Measurements from ENCODE around the gene GPR141. TPM values are rescaled to one million over a fixed set of nuclear protein-coding genes. Genes with fewer than 3 reads are reported as not detected.

GPR141 gene
- total RNA-seq, 1 experiment from 2014 or later: 1.8 TPM

DNA sequence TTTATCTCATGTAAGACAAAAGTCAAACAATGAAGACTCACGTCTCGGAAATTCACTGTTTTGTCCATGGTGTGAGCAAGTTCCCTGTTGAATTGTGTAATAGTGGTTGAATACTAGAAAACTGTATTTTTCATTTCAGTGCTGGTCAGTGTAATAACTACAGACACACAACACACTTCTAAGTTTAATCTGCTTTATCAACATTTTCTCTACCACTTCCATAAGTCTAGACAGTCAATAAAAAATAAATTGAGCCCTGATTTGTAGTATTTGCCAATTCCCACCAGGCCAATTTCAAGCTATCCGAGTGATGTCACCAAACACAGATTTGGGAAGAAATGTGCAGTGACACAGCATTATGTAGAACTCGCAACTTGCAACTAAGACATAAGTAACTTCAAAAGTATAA, 81.9 kb downstream of the GPR141 start:
- DNase-seq (ENCODE audit: low spot score): no peak
- peaks cover 6% of the 10 kb centered on the region for H3K4me1 Mint-ChIP-seq
- no peaks in the 10 kb centered on the region for H3K27me3 Mint-ChIP-seq (ENCODE audit: low read depth)
- no peak for ATAC-seq
- no peak overlapping the region for H3K4me3 Mint-ChIP-seq
- TF ChIP-seq NFATC4 (CRISPR knock-in tag; IDR thresholded peaks at IDR 0.05) (no peak), ZNF121 (CRISPR knock-in tag; IDR thresholded peaks at IDR 0.05) (no peak)
- TF ChIP-seq, protein P1, sequence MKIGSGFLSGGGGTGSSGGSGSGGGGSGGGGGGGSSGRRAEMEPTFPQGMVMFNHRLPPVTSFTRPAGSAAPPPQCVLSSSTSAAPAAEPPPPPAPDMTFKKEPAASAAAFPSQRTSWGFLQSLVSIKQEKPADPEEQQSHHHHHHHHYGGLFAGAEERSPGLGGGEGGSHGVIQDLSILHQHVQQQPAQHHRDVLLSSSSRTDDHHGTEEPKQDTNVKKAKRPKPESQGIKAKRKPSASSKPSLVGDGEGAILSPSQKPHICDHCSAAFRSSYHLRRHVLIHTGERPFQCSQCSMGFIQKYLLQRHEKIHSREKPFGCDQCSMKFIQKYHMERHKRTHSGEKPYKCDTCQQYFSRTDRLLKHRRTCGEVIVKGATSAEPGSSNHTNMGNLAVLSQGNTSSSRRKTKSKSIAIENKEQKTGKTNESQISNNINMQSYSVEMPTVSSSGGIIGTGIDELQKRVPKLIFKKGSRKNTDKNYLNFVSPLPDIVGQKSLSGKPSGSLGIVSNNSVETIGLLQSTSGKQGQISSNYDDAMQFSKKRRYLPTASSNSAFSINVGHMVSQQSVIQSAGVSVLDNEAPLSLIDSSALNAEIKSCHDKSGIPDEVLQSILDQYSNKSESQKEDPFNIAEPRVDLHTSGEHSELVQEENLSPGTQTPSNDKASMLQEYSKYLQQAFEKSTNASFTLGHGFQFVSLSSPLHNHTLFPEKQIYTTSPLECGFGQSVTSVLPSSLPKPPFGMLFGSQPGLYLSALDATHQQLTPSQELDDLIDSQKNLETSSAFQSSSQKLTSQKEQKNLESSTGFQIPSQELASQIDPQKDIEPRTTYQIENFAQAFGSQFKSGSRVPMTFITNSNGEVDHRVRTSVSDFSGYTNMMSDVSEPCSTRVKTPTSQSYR (CRISPR knock-in tag; IDR thresholded peaks at IDR 0.05): no peak
- ChIA-PET POLR2A (no interaction called here), CTCF (interaction anchor here (0.5 kb wide), 1 partner anchor 33 kb away, joined by 3 read pairs; no protein-coding TSS in a partner anchor)
- peaks cover 4% of the 10 kb centered on the region for H3K36me3 Mint-ChIP-seq
- no peak overlapping the region for H3K27ac Mint-ChIP-seq
- peaks cover 21% of the 10 kb centered on the region for H3K9me3 Mint-ChIP-seq

DNA sequence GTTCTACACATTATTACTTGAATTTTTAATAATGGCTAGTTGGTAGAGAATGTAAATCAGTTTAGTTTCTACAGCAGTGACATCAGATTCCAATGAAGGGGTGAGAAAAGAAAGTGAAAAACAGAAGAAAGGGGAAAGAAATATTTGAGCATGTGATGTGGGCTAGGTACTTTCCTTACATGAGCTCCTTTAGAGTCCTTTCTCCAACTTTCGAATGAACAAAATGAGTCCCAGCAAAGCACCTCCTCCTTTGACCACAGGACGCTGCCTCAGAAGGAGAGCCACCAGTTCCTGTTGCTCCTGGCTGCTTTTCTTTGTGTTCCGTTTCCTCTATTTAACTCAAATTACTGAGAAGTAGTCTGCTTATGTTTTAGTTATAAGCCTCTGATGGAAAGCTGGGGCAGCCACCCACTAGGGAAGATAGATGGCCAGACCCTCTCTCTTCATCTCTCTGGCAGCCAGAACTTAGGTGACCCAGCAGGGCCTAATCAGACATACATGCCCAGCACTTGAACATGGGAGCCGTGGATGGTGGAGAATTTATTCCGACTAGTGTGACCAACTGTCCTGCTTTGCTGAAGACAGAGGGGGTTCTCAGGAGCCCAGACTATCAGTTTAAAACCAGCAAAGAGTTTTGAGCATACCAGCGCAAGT, 82.4 kb downstream of the GPR141 start:
- H3K4me1 Mint-ChIP-seq: peaks cover 6% of the 10 kb centered on the region
- no peak overlapping the region for H3K27ac Mint-ChIP-seq
- no peaks in the 10 kb centered on the region for H3K27me3 Mint-ChIP-seq (ENCODE audit: low read depth)
- CTCF ChIA-PET: interaction anchor here (0.5 kb wide), 1 partner anchor 34 kb away, joined by 3 read pairs; no protein-coding TSS in a partner anchor
- TF ChIP-seq, protein P2, sequence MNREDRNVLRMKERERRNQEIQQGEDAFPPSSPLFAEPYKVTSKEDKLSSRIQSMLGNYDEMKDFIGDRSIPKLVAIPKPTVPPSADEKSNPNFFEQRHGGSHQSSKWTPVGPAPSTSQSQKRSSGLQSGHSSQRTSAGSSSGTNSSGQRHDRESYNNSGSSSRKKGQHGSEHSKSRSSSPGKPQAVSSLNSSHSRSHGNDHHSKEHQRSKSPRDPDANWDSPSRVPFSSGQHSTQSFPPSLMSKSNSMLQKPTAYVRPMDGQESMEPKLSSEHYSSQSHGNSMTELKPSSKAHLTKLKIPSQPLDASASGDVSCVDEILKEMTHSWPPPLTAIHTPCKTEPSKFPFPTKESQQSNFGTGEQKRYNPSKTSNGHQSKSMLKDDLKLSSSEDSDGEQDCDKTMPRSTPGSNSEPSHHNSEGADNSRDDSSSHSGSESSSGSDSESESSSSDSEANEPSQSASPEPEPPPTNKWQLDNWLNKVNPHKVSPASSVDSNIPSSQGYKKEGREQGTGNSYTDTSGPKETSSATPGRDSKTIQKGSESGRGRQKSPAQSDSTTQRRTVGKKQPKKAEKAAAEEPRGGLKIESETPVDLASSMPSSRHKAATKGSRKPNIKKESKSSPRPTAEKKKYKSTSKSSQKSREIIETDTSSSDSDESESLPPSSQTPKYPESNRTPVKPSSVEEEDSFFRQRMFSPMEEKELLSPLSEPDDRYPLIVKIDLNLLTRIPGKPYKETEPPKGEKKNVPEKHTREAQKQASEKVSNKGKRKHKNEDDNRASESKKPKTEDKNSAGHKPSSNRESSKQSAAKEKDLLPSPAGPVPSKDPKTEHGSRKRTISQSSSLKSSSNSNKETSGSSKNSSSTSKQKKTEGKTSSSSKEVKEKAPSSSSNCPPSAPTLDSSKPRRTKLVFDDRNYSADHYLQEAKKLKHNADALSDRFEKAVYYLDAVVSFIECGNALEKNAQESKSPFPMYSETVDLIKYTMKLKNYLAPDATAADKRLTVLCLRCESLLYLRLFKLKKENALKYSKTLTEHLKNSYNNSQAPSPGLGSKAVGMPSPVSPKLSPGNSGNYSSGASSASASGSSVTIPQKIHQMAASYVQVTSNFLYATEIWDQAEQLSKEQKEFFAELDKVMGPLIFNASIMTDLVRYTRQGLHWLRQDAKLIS (CRISPR knock-in tag; IDR thresholded peaks at IDR 0.05; ENCODE audit: borderline replicate concordance): no peak
- TF ChIP-seq ZNF138 (CRISPR knock-in tag; conservative IDR thresholded peaks at IDR 0.05) (no peak), ZNF219 (CRISPR knock-in tag; IDR thresholded peaks at IDR 0.05; ENCODE audit: borderline replicate concordance) (no peak), ESRRA (CRISPR knock-in tag; IDR thresholded peaks at IDR 0.05; ENCODE audit: borderline replicate concordance) (no peak), FOXP1 (CRISPR knock-in tag; IDR thresholded peaks at IDR 0.05; ENCODE audit: borderline replicate concordance) (no peak)
- TF ChIP-seq, protein P3, sequence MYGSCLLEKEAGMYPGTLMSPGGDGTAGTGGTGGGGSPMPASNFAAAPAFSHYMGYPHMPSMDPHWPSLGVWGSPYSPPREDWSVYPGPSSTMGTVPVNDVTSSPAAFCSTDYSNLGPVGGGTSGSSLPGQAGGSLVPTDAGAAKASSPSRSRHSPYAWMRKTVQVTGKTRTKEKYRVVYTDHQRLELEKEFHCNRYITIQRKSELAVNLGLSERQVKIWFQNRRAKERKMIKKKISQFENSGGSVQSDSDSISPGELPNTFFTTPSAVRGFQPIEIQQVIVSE (CRISPR knock-in tag; IDR thresholded peaks at IDR 0.05; ENCODE audit: borderline replicate concordance): no peak
- TF ChIP-seq, protein P4, sequence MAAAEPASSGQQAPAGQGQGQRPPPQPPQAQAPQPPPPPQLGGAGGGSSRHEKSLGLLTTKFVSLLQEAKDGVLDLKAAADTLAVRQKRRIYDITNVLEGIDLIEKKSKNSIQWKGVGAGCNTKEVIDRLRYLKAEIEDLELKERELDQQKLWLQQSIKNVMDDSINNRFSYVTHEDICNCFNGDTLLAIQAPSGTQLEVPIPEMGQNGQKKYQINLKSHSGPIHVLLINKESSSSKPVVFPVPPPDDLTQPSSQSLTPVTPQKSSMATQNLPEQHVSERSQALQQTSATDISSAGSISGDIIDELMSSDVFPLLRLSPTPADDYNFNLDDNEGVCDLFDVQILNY (CRISPR knock-in tag; IDR thresholded peaks at IDR 0.05): no peak
- POLR2A ChIA-PET: no interaction called here
- peaks cover 22% of the 10 kb centered on the region for H3K9me3 Mint-ChIP-seq
- peaks cover 4% of the 10 kb centered on the region for H3K36me3 Mint-ChIP-seq
- ATAC-seq: no peak
- no peak overlapping the region for H3K4me3 Mint-ChIP-seq
- no peak for DNase-seq (ENCODE audit: low spot score)

DNA sequence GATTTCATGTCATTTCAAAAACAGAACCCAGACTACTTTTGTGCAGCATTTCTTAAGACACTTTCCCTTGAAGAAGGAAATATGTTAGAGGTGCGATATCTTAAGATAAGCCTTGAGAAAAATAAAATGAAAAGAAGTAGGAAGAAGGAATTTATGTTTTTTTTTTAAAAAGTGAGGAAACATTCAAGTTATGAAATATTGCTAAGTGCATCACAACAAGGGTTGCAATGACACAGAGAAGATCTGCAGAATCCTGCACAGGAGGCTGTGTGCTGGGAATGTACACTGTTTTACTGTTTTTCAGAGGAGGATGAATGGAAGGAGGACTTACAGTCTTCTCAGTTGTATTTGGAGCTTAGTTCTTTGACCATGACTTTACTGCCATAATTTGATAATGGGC, 85.0 kb downstream of the GPR141 start:
- no peak overlapping the region for H3K27ac Mint-ChIP-seq
- no peak for DNase-seq (ENCODE audit: low spot score)
- H3K27me3 Mint-ChIP-seq (ENCODE audit: low read depth): no peaks in the 10 kb centered on the region
- ATAC-seq: no peak
- ChIA-PET POLR2A (no interaction called here), CTCF (no interaction called here)
- TF ChIP-seq, protein P5, sequence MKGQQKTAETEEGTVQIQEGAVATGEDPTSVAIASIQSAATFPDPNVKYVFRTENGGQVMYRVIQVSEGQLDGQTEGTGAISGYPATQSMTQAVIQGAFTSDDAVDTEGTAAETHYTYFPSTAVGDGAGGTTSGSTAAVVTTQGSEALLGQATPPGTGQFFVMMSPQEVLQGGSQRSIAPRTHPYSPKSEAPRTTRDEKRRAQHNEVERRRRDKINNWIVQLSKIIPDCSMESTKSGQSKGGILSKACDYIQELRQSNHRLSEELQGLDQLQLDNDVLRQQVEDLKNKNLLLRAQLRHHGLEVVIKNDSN (CRISPR knock-in tag; IDR thresholded peaks at IDR 0.05): no peak
- TF ChIP-seq, protein P6, sequence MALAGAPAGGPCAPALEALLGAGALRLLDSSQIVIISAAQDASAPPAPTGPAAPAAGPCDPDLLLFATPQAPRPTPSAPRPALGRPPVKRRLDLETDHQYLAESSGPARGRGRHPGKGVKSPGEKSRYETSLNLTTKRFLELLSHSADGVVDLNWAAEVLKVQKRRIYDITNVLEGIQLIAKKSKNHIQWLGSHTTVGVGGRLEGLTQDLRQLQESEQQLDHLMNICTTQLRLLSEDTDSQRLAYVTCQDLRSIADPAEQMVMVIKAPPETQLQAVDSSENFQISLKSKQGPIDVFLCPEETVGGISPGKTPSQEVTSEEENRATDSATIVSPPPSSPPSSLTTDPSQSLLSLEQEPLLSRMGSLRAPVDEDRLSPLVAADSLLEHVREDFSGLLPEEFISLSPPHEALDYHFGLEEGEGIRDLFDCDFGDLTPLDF (CRISPR knock-in tag; IDR thresholded peaks at IDR 0.05): no peak
- TF ChIP-seq, protein P7, sequence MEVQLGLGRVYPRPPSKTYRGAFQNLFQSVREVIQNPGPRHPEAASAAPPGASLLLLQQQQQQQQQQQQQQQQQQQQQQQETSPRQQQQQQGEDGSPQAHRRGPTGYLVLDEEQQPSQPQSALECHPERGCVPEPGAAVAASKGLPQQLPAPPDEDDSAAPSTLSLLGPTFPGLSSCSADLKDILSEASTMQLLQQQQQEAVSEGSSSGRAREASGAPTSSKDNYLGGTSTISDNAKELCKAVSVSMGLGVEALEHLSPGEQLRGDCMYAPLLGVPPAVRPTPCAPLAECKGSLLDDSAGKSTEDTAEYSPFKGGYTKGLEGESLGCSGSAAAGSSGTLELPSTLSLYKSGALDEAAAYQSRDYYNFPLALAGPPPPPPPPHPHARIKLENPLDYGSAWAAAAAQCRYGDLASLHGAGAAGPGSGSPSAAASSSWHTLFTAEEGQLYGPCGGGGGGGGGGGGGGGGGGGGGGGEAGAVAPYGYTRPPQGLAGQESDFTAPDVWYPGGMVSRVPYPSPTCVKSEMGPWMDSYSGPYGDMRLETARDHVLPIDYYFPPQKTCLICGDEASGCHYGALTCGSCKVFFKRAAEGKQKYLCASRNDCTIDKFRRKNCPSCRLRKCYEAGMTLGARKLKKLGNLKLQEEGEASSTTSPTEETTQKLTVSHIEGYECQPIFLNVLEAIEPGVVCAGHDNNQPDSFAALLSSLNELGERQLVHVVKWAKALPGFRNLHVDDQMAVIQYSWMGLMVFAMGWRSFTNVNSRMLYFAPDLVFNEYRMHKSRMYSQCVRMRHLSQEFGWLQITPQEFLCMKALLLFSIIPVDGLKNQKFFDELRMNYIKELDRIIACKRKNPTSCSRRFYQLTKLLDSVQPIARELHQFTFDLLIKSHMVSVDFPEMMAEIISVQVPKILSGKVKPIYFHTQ (CRISPR knock-in tag; IDR thresholded peaks at IDR 0.05): no peak
- TF ChIP-seq, protein P8, sequence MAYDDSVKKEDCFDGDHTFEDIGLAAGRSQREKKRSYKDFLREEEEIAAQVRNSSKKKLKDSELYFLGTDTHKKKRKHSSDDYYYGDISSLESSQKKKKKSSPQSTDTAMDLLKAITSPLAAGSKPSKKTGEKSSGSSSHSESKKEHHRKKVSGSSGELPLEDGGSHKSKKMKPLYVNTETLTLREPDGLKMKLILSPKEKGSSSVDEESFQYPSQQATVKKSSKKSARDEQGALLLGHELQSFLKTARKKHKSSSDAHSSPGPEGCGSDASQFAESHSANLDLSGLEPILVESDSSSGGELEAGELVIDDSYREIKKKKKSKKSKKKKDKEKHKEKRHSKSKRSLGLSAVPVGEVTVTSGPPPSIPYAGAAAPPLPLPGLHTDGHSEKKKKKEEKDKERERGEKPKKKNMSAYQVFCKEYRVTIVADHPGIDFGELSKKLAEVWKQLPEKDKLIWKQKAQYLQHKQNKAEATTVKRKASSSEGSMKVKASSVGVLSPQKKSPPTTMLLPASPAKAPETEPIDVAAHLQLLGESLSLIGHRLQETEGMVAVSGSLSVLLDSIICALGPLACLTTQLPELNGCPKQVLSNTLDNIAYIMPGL (CRISPR knock-in tag; IDR thresholded peaks at IDR 0.05): no peak
- TF ChIP-seq CREM (CRISPR knock-in tag; IDR thresholded peaks at IDR 0.05): no peak
- H3K4me3 Mint-ChIP-seq: no peak overlapping the region
- H3K36me3 Mint-ChIP-seq: peaks cover 9% of the 10 kb centered on the region
- H3K9me3 Mint-ChIP-seq: peaks cover 25% of the 10 kb centered on the region
- H3K4me1 Mint-ChIP-seq: peaks cover 6% of the 10 kb centered on the region

Data from WTC11 (cell line).